ENCODE data around the gene RBMS3.

The RBMS3 gene

GRCh38 chr3:29497282-29497681 is 216.4 kb downstream of the RBMS3 start:
- Histone ChIP-seq H3K4me1 (ENCODE audit: insufficient read depth, low read length) (no peaks in the 10 kb centered on the region), H3K4me3 (ENCODE audit: low read depth in 1 of 2, low read length in 2 of 2) (no peak overlapping the region), H3K9ac (ENCODE audit: low read length) (no peak overlapping the region), H3K27me3 (ENCODE audit: control insufficient read depth in 1 of 2, insufficient read depth in 2 of 2, low read length in 2 of 2) (no peaks in the 10 kb centered on the region), H3K36me3 (ENCODE audit: insufficient read depth, low read length) (no peaks in the 10 kb centered on the region), H3K9me3 (ENCODE audit: low read length) (no peaks in the 10 kb centered on the region), H3K27ac (ENCODE audit: low read depth, low read length) (no peak overlapping the region)

- no peaks in the 10 kb centered on the region for H3K36me3 ChIP-seq (ENCODE audit: insufficient read depth, low read length)
- no peak overlapping the region for H3K4me3 ChIP-seq (ENCODE audit: low read depth in 1 of 2, low read length in 2 of 2)
- H3K4me1 ChIP-seq (ENCODE audit: insufficient read depth, low read length), result peaks cover 19% of the 10 kb centered on the region
- H3K9ac ChIP-seq (ENCODE audit: low read length), result no peak overlapping the region
- H3K27ac ChIP-seq (ENCODE audit: low read depth, low read length), result no peak overlapping the region
- H3K27me3 ChIP-seq (ENCODE audit: control insufficient read depth in 1 of 2, insufficient read depth in 2 of 2, low read length in 2 of 2), result no peaks in the 10 kb centered on the region
- no peaks in the 10 kb centered on the region for H3K9me3 ChIP-seq (ENCODE audit: low read length)
Measured at GRCh38 chr3:29502771-29503170, 221.9 kb downstream of the RBMS3 start.

- Histone ChIP-seq H3K27me3 (ENCODE audit: control insufficient read depth in 1 of 2, insufficient read depth in 2 of 2, low read length in 2 of 2) (no peaks in the 10 kb centered on the region), H3K4me1 (ENCODE audit: insufficient read depth, low read length) (peaks cover 19% of the 10 kb centered on the region), H3K36me3 (ENCODE audit: insufficient read depth, low read length) (no peaks in the 10 kb centered on the region), H3K27ac (ENCODE audit: low read depth, low read length) (peak overlapping the region; percentile 41), H3K4me3 (ENCODE audit: low read depth in 1 of 2, low read length in 2 of 2) (no peak overlapping the region), H3K9ac (ENCODE audit: low read length) (no peak overlapping the region), H3K9me3 (ENCODE audit: low read length) (no peaks in the 10 kb centered on the region)
Measured at GRCh38 chr3:29503314-29503713, 222.4 kb downstream of the RBMS3 start.

DNA sequence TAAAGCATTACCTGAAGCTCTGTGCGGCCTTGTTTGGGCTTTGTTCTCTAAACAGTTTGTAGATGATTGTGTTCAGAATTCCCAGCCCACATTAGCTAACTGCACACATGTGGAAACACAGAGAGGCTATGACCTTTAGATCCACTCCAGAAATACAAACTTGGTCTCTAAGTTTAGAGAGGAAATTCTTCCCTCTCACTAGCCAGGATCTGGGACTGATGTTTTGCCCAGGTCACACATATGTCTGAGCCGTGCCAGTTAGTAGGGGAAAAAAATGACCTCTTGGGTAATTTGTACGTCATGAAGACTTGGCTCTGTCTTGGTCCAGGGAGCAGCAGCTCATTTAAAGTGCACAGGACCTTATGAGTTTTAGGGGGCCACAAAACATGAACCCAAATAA is 223.1 kb downstream of the RBMS3 start:
- Histone ChIP-seq H3K27ac (ENCODE audit: low read depth, low read length) (peak overlapping the region; percentile 41), H3K27me3 (ENCODE audit: control insufficient read depth in 1 of 2, insufficient read depth in 2 of 2, low read length in 2 of 2) (no peaks in the 10 kb centered on the region)

GRCh38 chr3:29506502-29506901 is 225.6 kb downstream of the RBMS3 start:
- Histone ChIP-seq H3K36me3 (ENCODE audit: insufficient read depth, low read length) (no peaks in the 10 kb centered on the region), H3K4me1 (ENCODE audit: insufficient read depth, low read length) (peaks cover 19% of the 10 kb centered on the region), H3K9ac (ENCODE audit: low read length) (no peak overlapping the region), H3K27ac (ENCODE audit: low read depth, low read length) (no peak overlapping the region), H3K9me3 (ENCODE audit: low read length) (no peaks in the 10 kb centered on the region), H3K4me3 (ENCODE audit: low read depth in 1 of 2, low read length in 2 of 2) (no peak overlapping the region), H3K27me3 (ENCODE audit: control insufficient read depth in 1 of 2, insufficient read depth in 2 of 2, low read length in 2 of 2) (no peaks in the 10 kb centered on the region)

More for the DNA sequence above, 223.1 kb downstream of the RBMS3 start:
- Histone ChIP-seq H3K4me1 (ENCODE audit: insufficient read depth, low read length) (peaks cover 19% of the 10 kb centered on the region), H3K4me3 (ENCODE audit: low read depth in 1 of 2, low read length in 2 of 2) (no peak overlapping the region), H3K36me3 (ENCODE audit: insufficient read depth, low read length) (no peaks in the 10 kb centered on the region), H3K9me3 (ENCODE audit: low read length) (no peaks in the 10 kb centered on the region), H3K9ac (ENCODE audit: low read length) (no peak overlapping the region)

- H3K4me1 ChIP-seq (ENCODE audit: insufficient read depth, low read length), result peaks cover 11% of the 10 kb centered on the region
- no peaks in the 10 kb centered on the region for H3K27me3 ChIP-seq (ENCODE audit: control insufficient read depth in 1 of 2, insufficient read depth in 2 of 2, low read length in 2 of 2)
- no peak overlapping the region for H3K4me3 ChIP-seq (ENCODE audit: low read depth in 1 of 2, low read length in 2 of 2)
- no peak overlapping the region for H3K9ac ChIP-seq (ENCODE audit: low read length)
- no peaks in the 10 kb centered on the region for H3K9me3 ChIP-seq (ENCODE audit: low read length)
- no peak overlapping the region for H3K27ac ChIP-seq (ENCODE audit: low read depth, low read length)
- H3K36me3 ChIP-seq (ENCODE audit: insufficient read depth, low read length), result no peaks in the 10 kb centered on the region
Measured at GRCh38 chr3:29511701-29512100, 230.8 kb downstream of the RBMS3 start.

DNA sequence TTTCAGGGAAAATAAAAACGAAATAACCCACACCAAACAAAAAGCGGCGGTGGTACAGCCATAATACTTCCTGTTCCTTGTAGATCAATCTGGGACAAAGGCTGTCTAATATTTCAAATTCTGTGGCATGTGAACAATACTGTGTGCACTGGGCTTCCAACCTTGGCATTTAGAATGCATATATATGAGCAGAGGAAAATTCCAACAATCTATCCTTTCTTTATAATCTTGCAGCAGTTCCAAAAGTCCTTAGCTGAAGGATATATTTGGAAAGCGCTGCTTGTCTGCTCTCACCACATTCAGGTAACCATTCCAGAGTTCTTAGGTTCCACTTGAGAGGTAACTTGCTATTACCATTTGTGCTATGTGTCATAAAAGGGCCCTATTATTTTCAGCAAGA is 231.8 kb downstream of the RBMS3 start:
- Histone ChIP-seq H3K4me1 (ENCODE audit: insufficient read depth, low read length) (peaks cover 11% of the 10 kb centered on the region), H3K36me3 (ENCODE audit: insufficient read depth, low read length) (no peaks in the 10 kb centered on the region), H3K9ac (ENCODE audit: low read length) (no peak overlapping the region), H3K9me3 (ENCODE audit: low read length) (no peaks in the 10 kb centered on the region), H3K27ac (ENCODE audit: low read depth, low read length) (no peak overlapping the region), H3K27me3 (ENCODE audit: control insufficient read depth in 1 of 2, insufficient read depth in 2 of 2, low read length in 2 of 2) (no peaks in the 10 kb centered on the region), H3K4me3 (ENCODE audit: low read depth in 1 of 2, low read length in 2 of 2) (no peak overlapping the region)

DNA sequence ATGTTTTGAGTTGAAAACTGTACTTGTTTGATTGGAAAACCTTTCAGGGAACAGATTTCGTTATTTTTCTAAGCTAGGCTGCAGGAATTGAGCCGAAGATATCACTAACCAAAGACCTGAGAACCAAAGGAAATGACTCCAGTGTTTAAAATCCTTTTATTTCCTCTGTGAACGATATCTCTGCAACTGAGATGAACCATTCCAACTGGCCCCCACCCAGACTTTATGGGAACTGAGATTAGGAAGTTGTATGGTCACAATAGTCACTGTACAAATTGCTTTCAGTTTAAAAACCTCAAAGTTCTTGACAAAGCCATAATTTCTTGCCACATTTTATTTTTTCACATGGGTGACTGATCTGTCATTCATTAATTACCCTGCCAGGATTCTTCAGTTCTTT is 232.4 kb downstream of the RBMS3 start:
- Histone ChIP-seq H3K4me3 (ENCODE audit: low read depth in 1 of 2, low read length in 2 of 2) (no peak overlapping the region), H3K9ac (ENCODE audit: low read length) (no peak overlapping the region), H3K4me1 (ENCODE audit: insufficient read depth, low read length) (peaks cover 11% of the 10 kb centered on the region), H3K9me3 (ENCODE audit: low read length) (no peaks in the 10 kb centered on the region), H3K27me3 (ENCODE audit: control insufficient read depth in 1 of 2, insufficient read depth in 2 of 2, low read length in 2 of 2) (no peaks in the 10 kb centered on the region), H3K36me3 (ENCODE audit: insufficient read depth, low read length) (no peaks in the 10 kb centered on the region), H3K27ac (ENCODE audit: low read depth, low read length) (no peak overlapping the region)

DNA sequence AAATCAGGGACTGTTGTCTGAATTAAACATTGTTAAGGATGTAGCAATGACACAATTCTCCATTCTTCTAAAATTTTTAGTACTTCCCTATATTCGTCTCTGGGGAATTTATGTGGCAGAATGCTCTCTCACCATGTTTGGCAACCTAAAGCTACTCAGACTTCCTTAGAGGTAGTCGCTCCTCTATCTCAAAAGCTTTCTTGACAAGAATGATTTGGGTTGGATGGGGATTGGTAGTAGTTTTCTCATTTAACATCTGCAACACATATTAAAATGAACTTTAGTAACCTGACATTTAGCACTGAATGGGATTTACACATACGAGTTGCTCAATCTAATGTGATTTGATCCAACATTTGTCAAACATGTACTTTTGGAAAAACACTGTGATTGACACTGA is 233.3 kb downstream of the RBMS3 start:
- Histone ChIP-seq H3K4me3 (ENCODE audit: low read depth in 1 of 2, low read length in 2 of 2) (no peak overlapping the region), H3K27ac (ENCODE audit: low read depth, low read length) (no peak overlapping the region), H3K9me3 (ENCODE audit: low read length) (no peaks in the 10 kb centered on the region), H3K27me3 (ENCODE audit: control insufficient read depth in 1 of 2, insufficient read depth in 2 of 2, low read length in 2 of 2) (no peaks in the 10 kb centered on the region), H3K9ac (ENCODE audit: low read length) (no peak overlapping the region), H3K4me1 (ENCODE audit: insufficient read depth, low read length) (peaks cover 11% of the 10 kb centered on the region), H3K36me3 (ENCODE audit: insufficient read depth, low read length) (no peaks in the 10 kb centered on the region)

DNA sequence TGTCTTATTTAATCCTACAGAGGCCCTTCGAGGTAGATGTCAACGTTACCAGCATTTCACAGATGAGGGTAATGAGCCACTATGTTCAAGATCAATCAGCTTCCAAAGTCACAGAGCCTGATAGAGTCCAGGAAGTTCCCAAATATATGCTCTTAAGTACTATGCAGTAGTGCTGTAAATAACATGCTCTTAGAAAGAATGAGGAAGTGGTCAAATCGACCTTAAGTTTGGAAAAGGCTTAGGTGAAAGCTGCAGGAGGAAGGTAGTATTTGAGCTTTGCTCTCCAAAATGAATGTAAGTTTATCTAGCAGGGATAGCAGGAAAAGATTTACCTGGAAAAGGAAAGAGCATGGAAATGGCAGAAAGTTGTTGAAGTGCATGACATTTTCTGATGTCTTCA is 234.0 kb downstream of the RBMS3 start:
- no peak overlapping the region for H3K9ac ChIP-seq (ENCODE audit: low read length)
- H3K36me3 ChIP-seq (ENCODE audit: insufficient read depth, low read length), result no peaks in the 10 kb centered on the region
- no peak overlapping the region for H3K27ac ChIP-seq (ENCODE audit: low read depth, low read length)
- no peaks in the 10 kb centered on the region for H3K27me3 ChIP-seq (ENCODE audit: control insufficient read depth in 1 of 2, insufficient read depth in 2 of 2, low read length in 2 of 2)
- H3K4me3 ChIP-seq (ENCODE audit: low read depth in 1 of 2, low read length in 2 of 2), result no peak overlapping the region
- H3K9me3 ChIP-seq (ENCODE audit: low read length), result no peaks in the 10 kb centered on the region
- H3K4me1 ChIP-seq (ENCODE audit: insufficient read depth, low read length), result peaks cover 11% of the 10 kb centered on the region

- Histone ChIP-seq H3K9ac (ENCODE audit: low read length) (no peak overlapping the region), H3K27ac (ENCODE audit: low read depth, low read length) (no peak overlapping the region), H3K4me1 (ENCODE audit: insufficient read depth, low read length) (peaks cover 11% of the 10 kb centered on the region), H3K9me3 (ENCODE audit: low read length) (no peaks in the 10 kb centered on the region), H3K27me3 (ENCODE audit: control insufficient read depth in 1 of 2, insufficient read depth in 2 of 2, low read length in 2 of 2) (no peaks in the 10 kb centered on the region), H3K4me3 (ENCODE audit: low read depth in 1 of 2, low read length in 2 of 2) (no peak overlapping the region), H3K36me3 (ENCODE audit: insufficient read depth, low read length) (no peaks in the 10 kb centered on the region)
Measured at GRCh38 chr3:29515451-29515850, 234.6 kb downstream of the RBMS3 start.

DNA sequence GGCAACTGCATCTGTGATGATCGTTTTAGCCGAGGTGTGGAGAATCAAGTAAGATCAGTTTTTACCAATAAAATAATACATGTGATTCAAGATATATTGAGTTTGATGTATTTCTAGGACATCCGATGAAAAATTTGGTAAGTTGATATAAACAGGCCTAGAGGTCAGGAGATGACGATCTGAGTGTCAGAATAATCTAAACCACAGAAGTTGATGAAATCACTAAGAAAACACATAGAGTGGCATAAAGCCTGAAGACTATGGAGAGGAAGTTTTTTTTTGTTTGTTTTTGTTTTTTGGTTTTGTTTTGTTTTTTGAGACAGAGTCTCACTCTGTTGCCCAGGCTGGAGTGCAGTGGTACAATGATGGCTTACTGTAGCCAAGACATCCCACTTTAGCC is 235.3 kb downstream of the RBMS3 start:
- Histone ChIP-seq H3K27ac (ENCODE audit: low read depth, low read length) (no peak overlapping the region), H3K4me1 (ENCODE audit: insufficient read depth, low read length) (peaks cover 11% of the 10 kb centered on the region), H3K9ac (ENCODE audit: low read length) (no peak overlapping the region), H3K4me3 (ENCODE audit: low read depth in 1 of 2, low read length in 2 of 2) (no peak overlapping the region), H3K27me3 (ENCODE audit: control insufficient read depth in 1 of 2, insufficient read depth in 2 of 2, low read length in 2 of 2) (no peaks in the 10 kb centered on the region), H3K36me3 (ENCODE audit: insufficient read depth, low read length) (no peaks in the 10 kb centered on the region), H3K9me3 (ENCODE audit: low read length) (no peaks in the 10 kb centered on the region)

Measured in muscle layer of colon (tissue), 2 donors.